HepG2 (cell line): ENCODE data around the gene PIAS1. TPM values are rescaled to one million over a fixed set of nuclear protein-coding genes. Genes with fewer than 3 reads are reported as not detected.

Source experiments
- ATAC-seq: fragments of 200-7000 bp; cut with Tn5 transposase; 3 replicates; pipeline ENCODE4 v1.9.1; 2020; ENCODE audit warnings: mild to moderate bottlenecking, moderate library complexity
- BruUV-seq: library from RNA; stranded (reverse); fragments of 400-500 nt; replicated peaks from 2 replicates; lab custom pipeline; 2021; lab: Mats Ljungman, UMichigan
- CTCF ChIA-PET: fragments of 300-600 bp; formaldehyde crosslinking; extraction: SDS; loops from one replicate; lab custom pipeline; 2021; ENCODE audit warnings: low total read pairs, inconsistent platforms, low intra/inter-chr PET ratio; lab: Yijun Ruan, JAX
- POLR2A ChIA-PET: fragments of 350-600 bp; sonication (Branson Sonifier 250); formaldehyde crosslinking; loops from one replicate; lab custom pipeline; 2020; ENCODE audit warnings: antibody characterized with exemption, inconsistent platforms; lab: Yijun Ruan, JAX
- DNase-seq: peaks from one replicate; pipeline ENCODE4 v3.0.0-alpha.2; 2015; ENCODE audit warnings: low spot score
- FAIRE-seq: peaks from 3 replicates; lab custom pipeline; 2011; peaks lifted over from hg19 to GRCh38; lab: Jason Lieb, UNC
- H2AFZ ChIP-seq: one replicate; pipeline ENCODE4 v1.6.1; 2011; ENCODE audit warnings: low read length, inconsistent platforms
- H3K27ac ChIP-seq: fragments of 300-600 bp; 3 replicates; pipeline ENCODE4 v1.8.0; 2011; ENCODE audit warnings: mixed run types, mild to moderate bottlenecking, mixed read lengths, low read length, inconsistent platforms; ENCODE audit not compliant: insufficient read depth; ENCODE audit errors: extremely low read length
- H3K27me3 ChIP-seq, 2 experiments: fragments of 200-600 bp in 1 of 2; 2 replicates in 1 of 2; 3 replicates in 1 of 2; pipeline versions ENCODE4 v1.6.0 to v1.8.0; 2011; ENCODE audit warnings: low read length in 2 of 2, mild to moderate bottlenecking in 2 of 2, moderate library complexity in 2 of 2, inconsistent platforms in 1 of 2; ENCODE audit not compliant: insufficient read depth in 2 of 2, control insufficient read depth in 1 of 2
- H3K36me3 ChIP-seq, 2 experiments: fragments of 200-600 bp in 1 of 2; replicated peaks in 1 of 2; 2 replicates in 1 of 2; 3 replicates in 1 of 2; pipeline versions ENCODE4 v1.5.1 to v1.8.0; 2011; ENCODE audit warnings: low read length in 2 of 2, inconsistent platforms in 1 of 2; ENCODE audit not compliant: insufficient read depth in 2 of 2, control insufficient read depth in 1 of 2
- H3K4me1 ChIP-seq: 2 replicates; pipeline ENCODE4 v1.5.1; 2012; ENCODE audit warnings: low read length, inconsistent platforms; ENCODE audit not compliant: insufficient read depth
- H3K4me2 ChIP-seq: 2 replicates; pipeline ENCODE4 v1.6.0; 2011; ENCODE audit warnings: low read depth, low read length, inconsistent platforms
- H3K4me3 ChIP-seq, 3 experiments: fragments of 200-600 bp in 1 of 3; sonication (generic), shearing (Covaris generic) in 1 of 3; replicated peaks in 1 of 3; 2 replicates each; pipeline ENCODE4 v1.5.1; 2011 to 2016; ENCODE audit warnings: low read length in 3 of 3, inconsistent platforms in 2 of 3, low read depth in 2 of 3, mild to moderate bottlenecking in 2 of 3, control low read depth in 1 of 3, mixed read lengths in 1 of 3; ENCODE audit not compliant: insufficient read depth in 1 of 3
- H3K79me2 ChIP-seq: one replicate; pipeline ENCODE4 v1.6.1; 2011; ENCODE audit warnings: low read length, inconsistent platforms; ENCODE audit not compliant: insufficient read depth
- H3K9ac ChIP-seq: 2 replicates; pipeline ENCODE4 v1.6.0; 2011; ENCODE audit warnings: mild to moderate bottlenecking, low read depth, low read length, inconsistent platforms; ENCODE audit not compliant: insufficient read depth
- H3K9me3 ChIP-seq: 2 replicates; pipeline ENCODE4 v1.5.1; 2012; ENCODE audit warnings: mild to moderate bottlenecking, low read length
- H4K20me1 ChIP-seq: 2 replicates; pipeline ENCODE4 v1.6.0; 2011; ENCODE audit warnings: inconsistent platforms, mild to moderate bottlenecking, low read length, moderate library complexity; ENCODE audit not compliant: insufficient read depth
- AGO2 ChIP-seq: fragments of 200-400 bp; formaldehyde crosslinking; optimal IDR thresholded peaks from 2 replicates; pipeline ENCODE3; 2017; ENCODE audit warnings: mild to moderate bottlenecking, low read depth, low read length, moderate library complexity
- CTCF ChIP-seq: sonication (generic); formaldehyde crosslinking; IDR thresholded peaks from 2 replicates; pipeline ENCODE4 v1.5.0; 2020; ENCODE audit warnings: mild to moderate bottlenecking, missing genetic modification reagents, moderate library complexity
- POLR2G ChIP-seq: fragments of 200-400 bp; formaldehyde crosslinking; IDR thresholded peaks from 2 replicates; pipeline ENCODE4 v1.6.1; 2018; ENCODE audit warnings: mild to moderate bottlenecking, low read depth, low read length, moderate library complexity
- ZBTB21 ChIP-seq: sonication (generic); formaldehyde crosslinking; IDR thresholded peaks from 2 replicates; pipeline ENCODE4 v1.4.0; 2020; ENCODE audit warnings: missing genetic modification reagents
- ZNF768 ChIP-seq: sonication (generic); formaldehyde crosslinking; IDR thresholded peaks from 2 replicates; pipeline ENCODE4 v1.4.0; 2020; ENCODE audit warnings: missing genetic modification reagents
- WGBS: methylation state at CpG from one replicate; pipeline ENCODE4 v1.1.6; 2017; ENCODE audit warnings: low lambda C conversion rate; 5-methylcytosine and 5-hydroxymethylcytosine counted together
- in situ Hi-C: cut with HindIII; loops from 2 replicates; pipeline ENCODE4 v1.10.0; 2017; ENCODE audit warnings: low pct_unique_long_range_greater_than_20kb; ENCODE audit not compliant: extremely low pct_ligation_motif_present
- intact Hi-C: fragments of 100-400 bp; cut with micrococcal nuclease; formaldehyde crosslinking; loops from one replicate; pipeline ENCODE4 v1.10.0; 2022; ENCODE audit not compliant: unreplicated experiment
- polyA plus RNA-seq, 8 experiments: library from polyadenylated mRNA; depleted of rRNA in 3 of 8; stranded (reverse) in 7 of 8; unstranded in 1 of 8; fragments of >200 nt; fragmentation: Illumina TruSeq in 4 of 8; extraction: Trizol in 4 of 8; gene quantifications; 2 replicates each; pipeline versions ENCODE4 v1.2.1 to v1.2.3, GENCODE V29; 2011 to 2016; ENCODE audit warnings: low read depth in 4 of 8, missing spikeins in 1 of 8, mixed read lengths in 1 of 8; ENCODE audit not compliant: insufficient read depth in 1 of 8
- total RNA-seq, 5 experiments: library from RNA; depleted of rRNA; stranded (reverse); fragments of >200 nt; fragmentation: Illumina TruSeq; extraction: Trizol; gene quantifications; 2 replicates each; pipeline ENCODE4 v1.2.3, GENCODE V29; 2016; ENCODE audit warnings: low read depth in 1 of 5

PIAS1 gene
- total and polyA plus RNA-seq, 2 of the 13 experiments (the other 11 are each of a cell fraction or from before 2014, with no cell fraction given), result 20.7 to 33.7 TPM

- TF ChIP-seq POLR2G (0 out of 2 replicates have a peak, but pooled peaks have one; percentile 5), AGO2 (no peak)
- TF ChIP-seq, all 625 proteins: peak for 1
- Histone ChIP-seq H3K9me3 (no peaks in the 10 kb centered on the region), H2AFZ (no peak overlapping the region), H3K79me2 (no peaks in the 10 kb centered on the region), H3K27ac (peak overlapping the region; percentile 81), H3K36me3 (peaks cover 3% of the 10 kb centered on the region in 2 experiments; a peak in 2 of 5 replicates), H3K4me3 (no peak overlapping the region), H3K27me3 (no peaks in the 10 kb centered on the region), H3K4me1 (peaks cover 38% of the 10 kb centered on the region), H3K9ac (no peak overlapping the region), H3K4me2 (no peak overlapping the region), H4K20me1 (0 out of 2 replicates have a peak, but pooled peaks cover 6% of the 10 kb centered on the region)
- CTCF ChIA-PET, result no interaction called here
- no TSS peak for BruUV-seq
- intact Hi-C loops (no loop called here), in situ Hi-C loops (no loop called here)
- no peak for FAIRE-seq
- 92% methylated on average over 11 of the region's 14 CpGs for WGBS
- no peak for DNase-seq
- POLR2A ChIA-PET, result no interaction called here
- ATAC-seq, result no peak
These were observed 151.9 kb downstream of the PIAS1 start for GRCh38 chr15:68205954-68206539.

- in situ Hi-C loops, result no loop called here
- Histone ChIP-seq H3K4me3 (no peak overlapping the region), H3K36me3 (peaks cover 3 to 8% of the 10 kb centered on the region in 2 experiments; a peak in 4 of 5 replicates), H3K4me2 (no peak overlapping the region), H2AFZ (no peak overlapping the region), H3K4me1 (peaks cover 31% of the 10 kb centered on the region), H3K27ac (no peak overlapping the region), H3K9ac (no peak overlapping the region), H3K79me2 (no peaks in the 10 kb centered on the region), H3K27me3 (no peaks in the 10 kb centered on the region), H3K9me3 (no peaks in the 10 kb centered on the region), H4K20me1 (0 out of 2 replicates have a peak, but pooled peaks cover 6% of the 10 kb centered on the region)
- ChIA-PET POLR2A (no interaction called here), CTCF (no interaction called here)
- TF ChIP-seq ZBTB21 (CRISPR knock-in tag) (no peak), ZNF768 (CRISPR knock-in tag) (no peak), CTCF (no peak)
- no peak for ATAC-seq
- BruUV-seq, result no TSS peak
- intact Hi-C loops, result no loop called here
- 96% methylated on average over 12 of the region's 12 CpGs for WGBS
- DNase-seq, result no peak
- no peak for FAIRE-seq
These were observed 152.6 kb downstream of the PIAS1 start for GRCh38 chr15:68206711-68207151.
